Stimulated activated CD8-positive, alpha-beta memory T cell treated with anti-CD3 and anti-CD28 coated beads, Interleukin-12 subunit alpha, Interleukin-12 subunit beta, amount 100 ng/mL, for 4 hours (primary cell): ENCODE results near the gene PPIL6.
"Not testable (repeated sequence)": the region's sequence is repeated elsewhere in the genome, so short reads cannot be mapped to it uniquely, and the experiment has no call there.

Source experiments
- DNase-seq: peaks from one replicate; pipeline ENCODE4 v3.0.0-alpha.2; 2020; ENCODE audit warnings: low read depth

PPIL6 gene

GRCh38 chr6:109396046-109396718 is 44.2 kb downstream of the PPIL6 start:
- DNase-seq, result no peak

- no peak for DNase-seq
Measured at GRCh38 chr6:109393886-109394281, 46.5 kb downstream of the PPIL6 start.

- DNase-seq, result no peak
Measured at GRCh38 chr6:109393157-109393885, 47.1 kb downstream of the PPIL6 start.

GRCh38 chr6:109389650-109390274 is 50.7 kb downstream of the PPIL6 start:
- no peak for DNase-seq

GRCh38 chr6:109388265-109388664 is 52.2 kb downstream of the PPIL6 start:
- DNase-seq, result no peak

- DNase-seq, result no peak
Measured at GRCh38 chr6:109383438-109383940, 56.9 kb downstream of the PPIL6 start.

GRCh38 chr6:109382576-109383437 is 57.6 kb downstream of the PPIL6 start:
- DNase-seq, result peak; percentile 88

- peak; percentile 89 for DNase-seq
Measured at GRCh38 chr6:109381747-109382575, 58.5 kb downstream of the PPIL6 start, which contains the start of gene CD164. Gene CD164, minus strand, starts transcription at chr6:109382467. Its CDS starts 89 bp downstream, at chr6:109382378.

GRCh38 chr6:109381061-109381746 is 59.2 kb downstream of the PPIL6 start:
- DNase-seq, result no peak

GRCh38 chr6:109379711-109380110 is 60.7 kb downstream of the PPIL6 start:
- no peak for DNase-seq

GRCh38 chr6:109377717-109378116 is 62.7 kb downstream of the PPIL6 start:
- DNase-seq, result no peak

- no peak for DNase-seq
Measured at GRCh38 chr6:109374326-109374892, 66.0 kb downstream of the PPIL6 start.

GRCh38 chr6:109373762-109374161 is 66.7 kb downstream of the PPIL6 start:
- DNase-seq, result no peak

GRCh38 chr6:109373331-109373730 is 67.1 kb downstream of the PPIL6 start:
- no peak for DNase-seq

- DNase-seq, result no peak
Measured at GRCh38 chr6:109372130-109372529, 68.3 kb downstream of the PPIL6 start.

- DNase-seq, result no peak
Measured at GRCh38 chr6:109370792-109371191, 69.6 kb downstream of the PPIL6 start.

- DNase-seq, result no peak
Measured at GRCh38 chr6:109370336-109370735, 70.1 kb downstream of the PPIL6 start.

GRCh38 chr6:109369728-109370127 is 70.7 kb downstream of the PPIL6 start:
- no peak for DNase-seq

GRCh38 chr6:109364382-109365078 is 75.9 kb downstream of the PPIL6 start:
- not testable (repeated sequence) for DNase-seq
